HCT116 (cell line): ENCODE measurements around the gene TTC9. TPM values are rescaled to one million over a fixed set of nuclear protein-coding genes. Genes with fewer than 3 reads are reported as not detected.

ENCODE experiments used
- ATAC-seq: fragments of 200-7000 bp; cut with Tn5 transposase; 2 replicates; pipeline ENCODE4 v1.9.1; 2020; ENCODE audit warnings: mild to moderate bottlenecking, moderate library complexity
- BruUV-seq: library from RNA; stranded (reverse); fragments of 400-500 nt; replicated peaks from 2 replicates; lab custom pipeline; 2021; lab: Mats Ljungman, UMichigan
- CTCF ChIA-PET: fragments of 300-600 bp; sonication (Branson Sonifier 250); formaldehyde crosslinking; loops from one replicate; lab custom pipeline; 2021; ENCODE audit warnings: antibody characterized with exemption; lab: Charles Lee
- POLR2A ChIA-PET: fragments of 300-600, 350-600 bp; sonication (Branson Sonifier 250); formaldehyde crosslinking; loops from one replicate; lab custom pipeline; 2021; ENCODE audit warnings: antibody characterized with exemption; lab: Charles Lee
- RAD21 ChIA-PET, 2 experiments: fragments of 300-600 bp; sonication (Branson Sonifier 250); formaldehyde crosslinking; loops; one replicate each; lab custom pipeline; 2023; ENCODE audit warnings: low total read pairs in 2 of 2; ENCODE audit not compliant: uncharacterized antibody in 2 of 2, unreplicated experiment in 2 of 2, low non-redundant PET in 1 of 2; lab: Charles Lee
- DNase-seq: peaks from one replicate; pipeline ENCODE4 v3.0.0-alpha.2; 2010; ENCODE audit warnings: low read depth, low spot score
- H2AFZ ChIP-seq: fragments of 200-600 bp; shearing (Covaris generic), sonication (generic); 2 replicates; pipeline ENCODE4 v1.6.1; 2017; ENCODE audit warnings: low read depth, mixed run types, mixed read lengths, antibody characterized with exemption, low read length; ENCODE audit not compliant: poor library complexity, severe bottlenecking
- H3K27ac ChIP-seq: 2 replicates; pipeline ENCODE4 v1.5.1; 2012; ENCODE audit warnings: low read depth, low read length
- H3K27me3 ChIP-seq: fragments of 200-600 bp; sonication (generic); 2 replicates; pipeline ENCODE4 v1.6.1; 2016; ENCODE audit warnings: mixed run types, low read length, mixed read lengths; ENCODE audit not compliant: insufficient read depth
- H3K36me3 ChIP-seq, 2 experiments: fragments of 200-500 bp in 1 of 2; fragments of 200-600 bp in 1 of 2; sonication (Bioruptor generic) in 1 of 2; sonication (generic) in 1 of 2; 2 replicates each; pipeline versions ENCODE4 v1.5.1 to v1.6.1; 2014 to 2016; ENCODE audit warnings: low read length in 2 of 2, inconsistent platforms in 1 of 2, mixed read lengths in 1 of 2, mixed run types in 1 of 2; ENCODE audit not compliant: insufficient read depth in 2 of 2, control insufficient read depth in 1 of 2
- H3K4me1 ChIP-seq, 2 experiments: fragments of 200-600 bp in 1 of 2; sonication (generic) in 1 of 2; 2 replicates each; pipeline versions ENCODE4 v1.5.1 to v1.6.1; 2012 to 2017; ENCODE audit warnings: low read length in 2 of 2, inconsistent platforms in 1 of 2, mild to moderate bottlenecking in 1 of 2, mixed read lengths in 1 of 2, mixed run types in 1 of 2, moderate library complexity in 1 of 2; ENCODE audit not compliant: insufficient read depth in 2 of 2, control insufficient read depth in 1 of 2
- H3K4me2 ChIP-seq: fragments of 200-600 bp; sonication (generic); 2 replicates; pipeline ENCODE4 v1.6.1; 2017; ENCODE audit warnings: mixed run types, low read length, mixed read lengths
- H3K4me3 ChIP-seq, 2 experiments: fragments of 200-600 bp in 1 of 2; sonication (generic) in 1 of 2; replicated peaks in 1 of 2; 2 replicates each; pipeline ENCODE4 v1.5.1; 2011 to 2016; ENCODE audit warnings: low read length in 2 of 2, control low read depth in 1 of 2, low read depth in 1 of 2, mild to moderate bottlenecking in 1 of 2, mixed read lengths in 1 of 2, mixed run types in 1 of 2
- H3K79me2 ChIP-seq: fragments of 200-600 bp; sonication (generic); 2 replicates; pipeline ENCODE4 v1.6.1; 2017; ENCODE audit warnings: mild to moderate bottlenecking, mixed run types, low read length, moderate library complexity, mixed read lengths; ENCODE audit not compliant: insufficient read depth
- H3K9ac ChIP-seq: fragments of 200-600 bp; sonication (generic); 2 replicates; pipeline ENCODE4 v1.6.1; 2016; ENCODE audit warnings: low read length, mixed read lengths
- H3K9me2 ChIP-seq: fragments of 200-600 bp; sonication (generic), shearing (Covaris generic); 2 replicates; pipeline ENCODE4 v1.6.1; 2017; ENCODE audit warnings: mixed run types, mild to moderate bottlenecking, moderate library complexity; ENCODE audit not compliant: insufficient read depth
- H3K9me3 ChIP-seq, 2 experiments: fragments of 200-500 bp in 1 of 2; fragments of 200-600 bp in 1 of 2; sonication (Bioruptor generic) in 1 of 2; sonication (generic) in 1 of 2; 2 replicates each; pipeline ENCODE4 v1.6.1; 2014 to 2017; ENCODE audit warnings: low read length in 2 of 2, mixed read lengths in 2 of 2, inconsistent platforms in 1 of 2, low read depth in 1 of 2, mild to moderate bottlenecking in 1 of 2, mixed run types in 1 of 2, moderate library complexity in 1 of 2; ENCODE audit not compliant: control insufficient read depth in 1 of 2, insufficient read depth in 1 of 2
- H4K20me1 ChIP-seq: fragments of 200-600 bp; sonication (generic), shearing (Covaris generic); 2 replicates; pipeline ENCODE4 v1.6.1; 2017; ENCODE audit warnings: mixed run types, mild to moderate bottlenecking, moderate library complexity; ENCODE audit not compliant: insufficient read depth
- CBX3 ChIP-seq: IDR thresholded peaks from 2 replicates; pipeline ENCODE4 v1.6.1; 2012; ENCODE audit warnings: low read depth
- CEBPB ChIP-seq: IDR thresholded peaks from 2 replicates; pipeline ENCODE4 v1.6.1; 2012; ENCODE audit warnings: low read depth
- EGR1 ChIP-seq: IDR thresholded peaks from 2 replicates; pipeline ENCODE4 v1.6.1; 2012; ENCODE audit warnings: low read depth
- EZH2 ChIP-seq: fragments of 200-600 bp; sonication (generic); IDR thresholded peaks from 2 replicates; pipeline ENCODE4 v1.6.1; 2017; ENCODE audit warnings: antibody characterized with exemption, mixed run types
- EZH2phosphoT487 ChIP-seq: fragments of 200-600 bp; IDR thresholded peaks from 2 replicates; pipeline ENCODE4 v1.6.1; 2018; ENCODE audit warnings: antibody characterized with exemption, borderline replicate concordance
- JUND ChIP-seq: IDR thresholded peaks from 2 replicates; pipeline ENCODE4 v1.6.1; 2012
- POLR2AphosphoS5 ChIP-seq: IDR thresholded peaks from 2 replicates; pipeline ENCODE4 v1.6.1; 2011; ENCODE audit warnings: mild to moderate bottlenecking, low read depth, low read length, moderate library complexity
- RAD21 ChIP-seq: IDR thresholded peaks from 2 replicates; pipeline ENCODE4 v1.6.1; 2012; ENCODE audit warnings: low read depth, mild to moderate bottlenecking
- SIN3A ChIP-seq: IDR thresholded peaks from 2 replicates; pipeline ENCODE4 v1.6.1; 2012; ENCODE audit warnings: low read depth
- SP1 ChIP-seq: IDR thresholded peaks from 2 replicates; pipeline ENCODE4 v1.6.1; 2012; ENCODE audit warnings: low read depth
- SRF ChIP-seq: IDR thresholded peaks from 2 replicates; pipeline ENCODE4 v1.6.1; 2012; ENCODE audit warnings: low read depth
- TCF7L2 ChIP-seq: IDR thresholded peaks from 2 replicates; pipeline ENCODE4 v1.7.0; 2011; ENCODE audit warnings: borderline replicate concordance, inconsistent platforms; ENCODE audit not compliant: insufficient read depth, insufficient read length; ENCODE audit errors: extremely low read depth
- YY1 ChIP-seq: IDR thresholded peaks from 2 replicates; pipeline ENCODE4 v1.6.1; 2011; ENCODE audit warnings: low read length, low read depth, moderate library complexity, mild to moderate bottlenecking; ENCODE audit not compliant: insufficient replicate concordance; ENCODE audit errors: extremely low read depth
- ZFX ChIP-seq: fragments of 450-650 bp; IDR thresholded peaks from 2 replicates; pipeline ENCODE4 v1.6.1; 2017
- ZNF274 ChIP-seq: fragments of 200-500 bp; sonication (Bioruptor generic); IDR thresholded peaks from 2 replicates; pipeline ENCODE4 v1.6.1; 2014; ENCODE audit warnings: mild to moderate bottlenecking, low read depth, low read length, inconsistent platforms
- intact Hi-C: fragments of 100-400 bp; cut with micrococcal nuclease; formaldehyde crosslinking; loops from 2 replicates; pipeline ENCODE4 v1.10.0; 2022
- total RNA-seq: library from RNA; stranded (reverse); gene quantifications from one replicate; pipeline ENCODE4 v1.2.1, GENCODE V29; 2021; ENCODE audit not compliant: unreplicated experiment
- TF ChIP-seq, protein P1 (sequence below): IDR thresholded peaks from 2 replicates; pipeline ENCODE4 v1.6.1; 2011; ENCODE audit warnings: mild to moderate bottlenecking, low read length, moderate library complexity; ENCODE audit not compliant: insufficient replicate concordance; ENCODE audit errors: extremely low read depth
- TF ChIP-seq, protein P2 (sequence below): IDR thresholded peaks from 2 replicates; pipeline ENCODE4 v1.6.1; 2012
- TF ChIP-seq, protein P3 (sequence below): IDR thresholded peaks from 2 replicates; pipeline ENCODE4 v1.6.1; 2012; ENCODE audit warnings: low read depth

The TTC9 gene
- total RNA-seq, 1 experiment from 2014 or later: 2.4 TPM

DNA sequence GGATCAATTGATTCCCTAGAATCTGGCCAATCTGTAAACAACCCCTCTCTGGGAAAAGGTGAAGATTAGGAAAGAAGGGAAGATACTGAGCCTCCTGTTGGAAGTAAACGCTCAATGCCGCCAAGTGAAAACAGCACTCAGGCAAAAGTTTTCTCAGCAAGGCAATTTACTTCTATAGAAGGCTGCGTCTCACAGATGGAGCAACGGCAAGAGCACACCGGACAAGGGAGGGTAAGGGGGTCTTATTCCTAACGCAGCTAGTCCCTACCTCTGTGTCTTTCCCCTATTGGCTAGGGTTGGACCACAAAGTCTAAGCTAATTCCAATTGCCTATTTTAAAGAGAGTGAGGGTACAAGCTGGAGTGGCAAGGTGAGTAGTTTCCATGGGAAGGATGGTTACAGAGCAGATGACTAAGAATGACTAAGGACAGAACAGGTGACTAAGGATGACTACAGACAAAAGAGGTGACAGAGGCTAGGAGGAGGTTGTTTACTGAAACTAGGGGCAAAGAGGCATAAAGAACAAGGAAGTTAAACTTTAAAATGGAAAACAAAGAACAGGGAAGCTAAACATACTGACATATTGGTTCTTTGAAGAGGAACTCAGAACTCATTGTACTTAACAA is 5.6 kb upstream of the TTC9 start (continued):
- TF ChIP-seq, protein P1, sequence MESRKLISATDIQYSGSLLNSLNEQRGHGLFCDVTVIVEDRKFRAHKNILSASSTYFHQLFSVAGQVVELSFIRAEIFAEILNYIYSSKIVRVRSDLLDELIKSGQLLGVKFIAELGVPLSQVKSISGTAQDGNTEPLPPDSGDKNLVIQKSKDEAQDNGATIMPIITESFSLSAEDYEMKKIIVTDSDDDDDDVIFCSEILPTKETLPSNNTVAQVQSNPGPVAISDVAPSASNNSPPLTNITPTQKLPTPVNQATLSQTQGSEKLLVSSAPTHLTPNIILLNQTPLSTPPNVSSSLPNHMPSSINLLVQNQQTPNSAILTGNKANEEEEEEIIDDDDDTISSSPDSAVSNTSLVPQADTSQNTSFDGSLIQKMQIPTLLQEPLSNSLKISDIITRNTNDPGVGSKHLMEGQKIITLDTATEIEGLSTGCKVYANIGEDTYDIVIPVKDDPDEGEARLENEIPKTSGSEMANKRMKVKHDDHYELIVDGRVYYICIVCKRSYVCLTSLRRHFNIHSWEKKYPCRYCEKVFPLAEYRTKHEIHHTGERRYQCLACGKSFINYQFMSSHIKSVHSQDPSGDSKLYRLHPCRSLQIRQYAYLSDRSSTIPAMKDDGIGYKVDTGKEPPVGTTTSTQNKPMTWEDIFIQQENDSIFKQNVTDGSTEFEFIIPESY: no peak
- TF ChIP-seq CEBPB (peak; percentile 29; the same call in 1 of the 2 replicates), SRF (peak; percentile 80), RAD21 (peak; percentile 4; the same call in 1 of the 2 replicates), EZH2 (no peak), EGR1 (no peak), CBX3 (peak; percentile 92; the same call in 1 of the 2 replicates), TCF7L2 (no peak), ZFX (no peak), SIN3A (no peak), POLR2AphosphoS5 (no peak; the same call in 1 of the 2 replicates), YY1 (no peak)
- TF ChIP-seq, protein P2, sequence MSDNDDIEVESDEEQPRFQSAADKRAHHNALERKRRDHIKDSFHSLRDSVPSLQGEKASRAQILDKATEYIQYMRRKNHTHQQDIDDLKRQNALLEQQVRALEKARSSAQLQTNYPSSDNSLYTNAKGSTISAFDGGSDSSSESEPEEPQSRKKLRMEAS: no peak

DNA sequence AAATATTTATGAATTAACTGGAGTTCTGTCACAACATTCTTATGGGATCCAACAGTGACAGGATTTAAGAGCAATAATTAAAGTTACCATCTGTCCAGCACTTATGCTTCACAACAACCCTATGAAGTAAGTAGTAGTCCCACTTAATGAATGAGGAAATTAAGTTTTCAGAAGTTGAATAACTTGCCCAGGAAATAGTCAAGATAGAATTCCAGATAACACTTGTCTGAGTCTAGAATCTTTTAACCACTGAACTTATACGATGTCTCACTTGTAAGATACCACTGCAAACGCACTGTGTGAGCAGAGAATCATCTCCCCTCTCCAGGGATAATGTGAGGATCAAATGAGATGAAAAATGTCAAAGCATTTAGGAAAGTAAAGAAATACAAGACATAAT is 3.3 kb upstream of the TTC9 start:
- H3K4me3 ChIP-seq: no peak overlapping the region
- ChIA-PET POLR2A (no interaction called here), CTCF (no interaction called here), RAD21 (no interaction called here)
- TF ChIP-seq ZNF274 (no peak), EZH2phosphoT487 (no peak), TCF7L2 (no peak), YY1 (no peak), CBX3 (no peak), SP1 (no peak), RAD21 (no peak), POLR2AphosphoS5 (no peak), JUND (no peak)
- TF ChIP-seq, protein P3, sequence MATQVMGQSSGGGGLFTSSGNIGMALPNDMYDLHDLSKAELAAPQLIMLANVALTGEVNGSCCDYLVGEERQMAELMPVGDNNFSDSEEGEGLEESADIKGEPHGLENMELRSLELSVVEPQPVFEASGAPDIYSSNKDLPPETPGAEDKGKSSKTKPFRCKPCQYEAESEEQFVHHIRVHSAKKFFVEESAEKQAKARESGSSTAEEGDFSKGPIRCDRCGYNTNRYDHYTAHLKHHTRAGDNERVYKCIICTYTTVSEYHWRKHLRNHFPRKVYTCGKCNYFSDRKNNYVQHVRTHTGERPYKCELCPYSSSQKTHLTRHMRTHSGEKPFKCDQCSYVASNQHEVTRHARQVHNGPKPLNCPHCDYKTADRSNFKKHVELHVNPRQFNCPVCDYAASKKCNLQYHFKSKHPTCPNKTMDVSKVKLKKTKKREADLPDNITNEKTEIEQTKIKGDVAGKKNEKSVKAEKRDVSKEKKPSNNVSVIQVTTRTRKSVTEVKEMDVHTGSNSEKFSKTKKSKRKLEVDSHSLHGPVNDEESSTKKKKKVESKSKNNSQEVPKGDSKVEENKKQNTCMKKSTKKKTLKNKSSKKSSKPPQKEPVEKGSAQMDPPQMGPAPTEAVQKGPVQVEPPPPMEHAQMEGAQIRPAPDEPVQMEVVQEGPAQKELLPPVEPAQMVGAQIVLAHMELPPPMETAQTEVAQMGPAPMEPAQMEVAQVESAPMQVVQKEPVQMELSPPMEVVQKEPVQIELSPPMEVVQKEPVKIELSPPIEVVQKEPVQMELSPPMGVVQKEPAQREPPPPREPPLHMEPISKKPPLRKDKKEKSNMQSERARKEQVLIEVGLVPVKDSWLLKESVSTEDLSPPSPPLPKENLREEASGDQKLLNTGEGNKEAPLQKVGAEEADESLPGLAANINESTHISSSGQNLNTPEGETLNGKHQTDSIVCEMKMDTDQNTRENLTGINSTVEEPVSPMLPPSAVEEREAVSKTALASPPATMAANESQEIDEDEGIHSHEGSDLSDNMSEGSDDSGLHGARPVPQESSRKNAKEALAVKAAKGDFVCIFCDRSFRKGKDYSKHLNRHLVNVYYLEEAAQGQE: no peak
- TF ChIP-seq, protein P2: no peak
- intact Hi-C loops: no loop called here
- H3K27ac ChIP-seq: no peak overlapping the region
- no peak overlapping the region for H3K9ac ChIP-seq
- H3K9me2 ChIP-seq: no peaks in the 10 kb centered on the region
- H3K4me1 ChIP-seq: peaks cover 12 to 34% of the 10 kb centered on the region in 2 experiments
- peaks cover 0 to 6% of the 10 kb centered on the region in 2 experiments; a peak in 2 of 4 replicates for H3K9me3 ChIP-seq
- H4K20me1 ChIP-seq: no peaks in the 10 kb centered on the region
- no TSS peak for BruUV-seq
- ATAC-seq (no peak), DNase-seq (no peak)
- H2AFZ ChIP-seq: no peak overlapping the region
- H3K27me3 ChIP-seq: no peaks in the 10 kb centered on the region
- H3K79me2 ChIP-seq: no peaks in the 10 kb centered on the region
- no peaks in the 10 kb centered on the region for H3K36me3 ChIP-seq
- no peak overlapping the region for H3K4me2 ChIP-seq
